Activated CD4-positive, alpha-beta T cell treated with anti-CD3 and anti-CD28 coated beads, Interleukin-2, amount 50 U/mL, for 1 hour (primary cell): ENCODE data around the gene TARS1.
A peak's percentile ranks its signal among the peaks of the same experiment; 100 is the strongest.

Experiments
- DNase-seq: peaks from one replicate; pipeline ENCODE4 v3.0.0-alpha.2; 2020

TARS1 gene

GRCh38 chr5:33441241-33442177, 744 bp downstream of the TARS1 start:
- peak; percentile 4 for DNase-seq

- no peak for DNase-seq
These were observed 3.8 kb downstream of the TARS1 start for GRCh38 chr5:33444542-33444941.

DNA sequence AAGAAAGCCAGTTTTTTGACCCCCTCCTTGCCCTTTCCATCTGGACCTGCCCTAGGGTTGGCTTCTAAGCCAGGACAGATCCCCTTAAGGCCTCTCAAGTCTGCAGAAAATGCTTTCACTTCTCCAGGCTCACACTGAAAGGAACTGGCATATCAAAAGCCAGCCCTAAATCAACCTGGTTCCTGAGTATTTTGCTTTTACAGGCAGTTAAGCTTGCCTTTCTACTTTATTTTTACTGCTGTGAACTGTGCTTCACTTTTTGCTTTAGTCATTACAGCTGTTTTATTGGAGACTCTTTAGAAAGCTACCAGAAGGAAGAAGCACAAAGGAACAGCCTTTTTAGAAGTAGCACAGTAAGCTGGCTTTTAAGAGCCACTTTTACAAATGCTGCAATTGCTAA, 5.0 kb downstream of the TARS1 start:
- no peak for DNase-seq

GRCh38 chr5:33448118-33448517, 7.4 kb downstream of the TARS1 start:
- DNase-seq = no peak

GRCh38 chr5:33457126-33457525, 16.4 kb downstream of the TARS1 start:
- DNase-seq = no peak

DNA sequence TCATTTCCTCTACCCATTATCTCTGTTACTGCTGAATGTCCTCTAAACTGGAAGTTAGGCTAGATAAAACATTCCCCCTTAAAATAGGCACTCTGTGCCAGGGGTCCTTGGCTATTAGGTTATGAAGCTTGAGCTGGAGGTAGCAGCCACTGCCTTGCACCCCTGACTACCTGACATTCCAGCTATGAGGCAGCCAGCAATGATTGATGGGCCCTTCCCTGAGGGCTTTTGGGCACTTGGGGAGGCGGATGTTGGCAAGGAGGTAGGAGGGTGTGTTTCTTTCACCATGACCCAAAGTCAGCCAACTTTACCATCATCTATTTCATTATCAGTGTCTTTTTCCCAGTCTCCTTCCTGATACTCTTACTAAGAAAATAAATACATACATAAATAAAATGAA, 17.1 kb downstream of the TARS1 start:
- no peak for DNase-seq

GRCh38 chr5:33460210-33460609, 19.4 kb downstream of the TARS1 start:
- DNase-seq = no peak

DNA sequence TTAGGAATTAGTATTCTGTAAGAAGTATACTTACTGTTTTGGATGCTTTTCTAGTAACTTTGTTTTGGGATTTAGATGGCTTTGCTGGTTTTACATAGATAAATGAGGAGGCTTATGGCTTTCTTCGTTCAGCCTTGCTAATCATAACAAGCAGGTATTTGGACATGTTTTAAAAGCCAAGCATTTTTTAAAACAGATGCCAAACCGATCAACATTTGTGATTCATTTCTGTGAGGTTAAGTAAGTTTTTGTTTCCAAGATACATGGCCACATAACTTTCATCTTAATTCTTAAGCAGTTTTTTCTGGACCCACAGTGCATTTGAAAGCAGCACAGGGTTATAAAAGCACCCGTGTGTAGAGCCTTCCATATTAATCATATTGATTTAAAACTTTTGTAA, 21.7 kb downstream of the TARS1 start:
- no peak for DNase-seq

DNA sequence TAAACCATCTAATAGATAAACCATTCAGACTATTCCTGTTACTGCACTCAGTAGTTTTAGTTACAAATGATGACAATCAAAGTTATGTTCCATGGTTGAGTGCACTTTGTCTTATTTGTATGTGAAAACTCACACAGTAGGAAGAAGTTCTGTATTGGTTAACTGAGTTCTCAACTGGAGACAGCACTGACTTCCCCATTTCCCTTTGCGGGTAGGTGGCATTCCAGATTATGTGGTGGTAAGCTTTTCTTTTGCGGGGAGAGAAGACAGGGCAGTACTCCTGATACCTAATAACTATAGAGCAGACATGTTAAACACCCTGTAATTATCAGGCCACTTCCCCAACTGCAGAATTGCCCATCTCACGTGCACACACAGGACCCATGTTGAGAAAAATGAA, 24.4 kb downstream of the TARS1 start:
- DNase-seq = no peak

GRCh38 chr5:33468775-33469435, 28.1 kb downstream of the TARS1 start:
- no peak for DNase-seq

DNA sequence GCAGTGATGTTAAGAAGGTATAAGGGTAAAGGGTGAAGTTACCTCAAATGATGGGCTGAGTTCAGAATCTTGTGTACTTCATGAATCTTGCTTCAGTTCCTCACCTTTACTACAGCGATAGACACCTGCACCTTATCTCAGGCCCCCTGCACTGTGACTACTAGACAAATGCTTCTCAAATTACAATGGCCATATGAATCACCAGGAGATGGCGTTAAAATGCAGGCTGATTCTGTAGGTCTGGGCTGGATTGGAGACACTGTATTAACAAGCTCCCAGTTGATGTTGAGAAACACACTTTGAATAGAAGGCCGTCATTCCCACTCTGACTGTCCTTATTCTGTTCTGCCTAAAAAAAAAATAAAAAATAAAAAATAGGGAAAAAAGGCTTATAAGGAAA, 29.8 kb downstream of the TARS1 start:
- DNase-seq = no peak

DNA sequence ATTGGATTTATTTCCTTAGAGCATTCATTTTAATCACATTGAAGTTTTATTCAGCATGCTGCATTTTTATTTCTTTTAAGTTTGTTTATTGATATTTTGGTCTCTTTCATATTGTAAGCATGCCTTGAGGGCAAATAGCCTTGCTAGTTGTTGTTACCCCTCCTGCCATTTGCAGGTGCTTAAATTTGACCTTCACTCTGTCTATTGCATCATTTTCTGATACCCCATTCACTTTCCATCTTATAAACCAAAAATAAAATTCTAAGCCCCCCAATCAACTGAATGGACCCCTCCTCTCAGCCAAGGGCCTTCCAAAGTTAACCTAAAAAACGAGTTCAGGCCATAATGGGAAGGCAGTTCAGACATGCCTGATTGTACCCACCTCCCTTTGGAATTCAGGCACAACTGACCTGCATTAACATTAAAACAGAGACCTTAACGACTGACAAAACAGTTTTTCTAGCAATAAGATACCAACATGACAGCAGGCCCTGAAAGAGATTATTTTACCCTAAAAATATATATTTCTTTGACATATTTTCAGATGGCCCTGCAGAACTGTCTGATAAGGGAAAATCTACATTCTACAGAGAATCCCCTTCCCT, 32.1 kb downstream of the TARS1 start:
- DNase-seq = no peak

- no peak for DNase-seq
These were observed 33.2 kb downstream of the TARS1 start for GRCh38 chr5:33474004-33474403.

DNA sequence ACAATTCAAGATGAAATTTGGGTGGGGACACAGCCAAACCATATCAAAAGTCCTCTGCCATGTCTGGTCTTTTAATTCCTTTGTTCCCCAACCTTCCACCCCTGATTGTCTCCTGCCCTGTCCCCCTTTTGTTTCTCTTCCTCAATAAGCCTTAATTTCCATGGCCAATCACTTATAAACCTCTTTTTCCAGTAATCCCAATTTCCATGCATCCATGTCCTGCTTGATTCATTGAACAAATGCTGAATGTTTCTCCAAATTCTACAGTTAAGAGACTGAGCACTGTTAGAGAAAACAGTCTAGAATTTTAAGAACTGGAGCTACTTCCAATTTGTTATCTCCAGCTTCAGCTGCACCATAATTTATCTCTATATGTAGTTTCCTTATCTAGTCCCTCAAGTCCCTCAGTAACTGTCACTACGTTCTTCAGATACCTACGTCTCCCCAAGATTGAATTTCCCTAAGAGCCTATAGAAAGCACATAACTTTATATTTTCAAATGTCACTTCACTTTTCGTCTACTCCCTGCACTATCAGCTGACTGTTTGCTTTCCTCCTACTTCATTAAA, 34.2 kb downstream of the TARS1 start:
- no peak for DNase-seq

DNA sequence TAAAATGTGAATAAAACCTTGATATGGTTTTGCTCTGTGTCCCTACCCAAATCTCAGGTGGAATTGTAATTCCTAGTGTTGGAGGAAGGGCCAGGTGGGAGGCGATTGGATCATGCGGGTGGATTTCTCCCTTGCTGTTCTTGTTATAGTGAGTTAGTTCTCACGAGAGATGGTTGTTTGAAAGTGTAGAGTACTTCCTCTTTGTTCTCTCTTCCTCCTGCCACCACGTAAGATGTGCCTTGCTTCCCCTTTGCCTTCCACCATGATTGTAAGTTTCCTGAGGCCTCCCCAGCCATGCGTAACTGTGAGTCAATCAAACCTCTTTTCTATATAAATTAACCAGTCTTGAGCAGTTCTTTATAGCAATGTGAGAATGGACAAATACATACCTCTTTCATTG, 34.9 kb downstream of the TARS1 start:
- no peak for DNase-seq

GRCh38 chr5:33476992-33477391, 36.2 kb downstream of the TARS1 start:
- DNase-seq = no peak

GRCh38 chr5:33477816-33478215, 37.1 kb downstream of the TARS1 start:
- DNase-seq = no peak

GRCh38 chr5:33479311-33479710, 38.5 kb downstream of the TARS1 start:
- no peak for DNase-seq

DNA sequence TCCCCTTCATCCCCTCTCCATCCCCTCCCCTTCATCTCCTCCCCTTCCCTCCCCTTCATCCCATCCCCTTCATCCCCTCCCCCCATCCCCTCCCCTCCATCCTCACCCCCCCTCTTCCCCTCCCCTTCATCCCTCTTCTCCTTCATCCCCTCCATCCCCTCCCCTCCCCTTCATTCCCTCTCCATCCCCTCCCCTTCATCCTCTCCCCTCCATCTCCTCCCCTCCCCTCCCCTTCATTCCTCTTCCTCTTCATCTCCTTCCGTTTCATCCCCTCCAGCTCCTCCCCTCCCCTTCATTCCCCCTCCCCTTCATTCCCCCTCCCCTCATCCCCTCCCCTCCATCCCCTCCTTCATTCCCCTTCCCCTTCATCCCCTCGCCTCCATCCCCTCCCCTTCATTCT, 40.1 kb downstream of the TARS1 start:
- DNase-seq = no peak

GRCh38 chr5:33482335-33482734, 41.6 kb downstream of the TARS1 start:
- no peak for DNase-seq

GRCh38 chr5:33487236-33487635, 46.5 kb downstream of the TARS1 start:
- no peak for DNase-seq

GRCh38 chr5:33488558-33489355, 48.0 kb downstream of the TARS1 start:
- DNase-seq = no peak
